ENCODE results near the gene TFB2M.
A peak's percentile ranks its signal among the peaks of the same experiment; 100 is the strongest.

Gene TFB2M

DNA sequence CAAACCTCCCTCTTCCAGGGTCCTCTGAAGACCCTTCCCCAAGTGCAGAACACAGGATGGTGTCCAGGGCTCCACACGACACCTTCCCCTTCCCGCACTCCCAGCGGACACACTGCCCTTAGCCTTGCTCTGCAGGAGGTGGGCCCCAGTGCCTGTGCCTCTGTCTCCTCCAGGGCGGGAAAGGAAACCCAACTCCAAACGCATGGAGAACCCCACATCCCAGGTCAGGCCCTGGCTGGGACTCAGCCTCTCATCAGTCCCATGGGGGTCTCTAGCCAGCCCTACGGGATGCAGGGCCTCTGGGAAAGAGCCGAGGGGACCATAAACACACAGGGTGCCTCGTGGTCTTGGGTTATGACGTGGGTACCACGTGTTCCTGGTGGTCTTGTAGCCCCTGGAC, 53.4 kb downstream of the TFB2M start:
- no peak for DNase-seq

DNA sequence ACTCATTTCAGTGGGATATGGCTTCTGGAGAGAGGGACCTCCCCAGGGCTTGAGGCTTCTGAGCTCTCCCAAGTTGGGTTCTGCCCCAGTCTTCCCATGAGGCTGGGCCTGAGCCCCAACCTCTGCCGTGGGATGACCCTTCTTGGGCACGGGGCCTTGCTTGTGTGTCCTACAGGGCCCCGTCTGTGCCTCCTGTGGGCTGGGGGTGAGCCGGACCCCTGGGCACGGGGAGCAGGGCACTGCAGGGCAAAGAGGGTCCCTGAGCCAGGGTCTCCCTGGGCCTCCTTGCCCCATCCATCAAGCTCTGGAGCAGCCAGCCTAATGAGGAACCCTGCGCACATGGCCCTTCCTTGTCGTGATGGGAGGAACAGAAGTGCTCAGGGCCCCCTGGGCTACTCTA, 53.8 kb downstream of the TFB2M start:
- DNase-seq: no peak

GRCh38 chr1:246511203-246511602, 54.9 kb downstream of the TFB2M start:
- no peak for DNase-seq

DNA sequence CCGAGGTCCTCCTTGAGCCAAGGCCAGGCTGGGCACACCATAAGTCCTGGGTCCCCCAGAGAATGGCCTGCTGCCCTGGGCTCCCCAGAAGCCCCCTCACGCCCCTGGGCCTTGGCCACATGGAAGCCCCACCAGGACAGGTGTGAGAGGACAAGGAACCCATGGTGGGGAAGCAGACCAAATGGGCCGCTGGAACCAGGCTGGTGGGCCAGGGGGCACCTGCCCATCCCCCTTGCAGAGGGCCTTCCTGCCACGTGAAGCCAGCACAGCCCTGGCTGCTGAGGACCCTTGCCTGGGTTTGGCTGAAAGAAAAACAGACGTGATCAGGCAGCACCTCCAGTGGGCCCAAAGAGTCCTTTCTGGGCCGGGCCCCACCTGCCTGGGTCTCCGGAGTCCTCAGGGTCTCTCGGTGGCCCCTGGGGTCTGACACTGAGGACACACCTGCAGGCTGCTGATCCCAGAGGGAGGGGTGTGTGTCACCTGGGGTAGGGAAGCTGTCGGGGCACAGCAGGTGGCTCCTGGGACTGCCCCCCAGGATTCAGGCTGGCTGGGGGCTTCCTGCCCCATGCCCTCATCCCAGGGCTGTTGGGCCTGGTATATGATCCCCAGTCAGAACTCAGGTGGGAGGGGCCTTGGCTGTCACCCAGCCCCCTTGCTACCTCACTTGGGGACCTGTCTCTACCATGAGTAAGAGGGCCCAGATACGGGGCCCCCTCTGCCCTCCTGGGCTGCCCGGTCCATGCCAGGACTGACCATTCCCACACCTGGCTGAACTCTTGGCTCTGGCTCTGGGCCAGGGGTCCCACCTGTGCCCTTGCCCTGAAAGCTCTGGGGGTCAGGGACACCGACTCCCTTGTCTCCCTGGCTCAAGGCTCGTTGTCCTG, 55.7 kb downstream of the TFB2M start:
- DNase-seq: no peak

DNA sequence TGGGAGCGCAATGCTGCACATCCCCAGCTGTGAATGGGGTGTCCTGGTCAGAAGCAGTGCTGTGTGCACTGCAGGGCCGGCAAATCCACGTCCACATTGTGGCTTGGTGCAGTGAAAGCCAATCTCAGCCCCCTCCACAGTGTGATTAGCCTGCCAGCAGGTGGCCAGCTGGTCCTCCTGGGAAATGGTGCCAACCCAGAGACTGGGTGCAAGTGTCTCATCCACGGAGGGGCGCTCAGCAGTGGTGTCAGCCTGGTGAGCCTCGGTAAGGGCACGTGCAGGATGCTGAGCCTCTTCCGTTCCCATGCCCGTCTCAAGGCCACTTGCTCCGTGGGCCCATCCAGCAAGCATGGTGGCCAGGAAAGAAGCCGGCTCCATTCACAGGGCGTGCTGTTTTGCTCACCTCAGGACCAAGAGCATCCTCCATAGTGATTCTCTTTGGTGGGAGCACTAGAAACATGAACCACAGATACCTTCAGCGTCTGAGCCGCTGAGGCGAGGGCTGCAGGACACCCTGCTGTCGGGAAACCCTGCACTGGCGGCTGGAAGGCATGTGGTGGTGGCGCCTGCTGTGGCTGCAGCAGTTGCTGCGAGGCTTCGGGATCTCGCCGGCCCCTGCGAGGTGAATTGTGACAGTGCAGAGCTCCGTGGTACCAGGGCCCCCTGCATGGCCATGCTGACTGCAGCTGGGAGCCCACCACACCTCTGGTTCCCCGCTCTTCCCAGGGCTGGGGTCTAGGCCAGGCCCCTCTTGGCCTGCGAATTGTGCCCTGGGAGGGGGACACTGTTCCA, 57.0 kb downstream of the TFB2M start:
- DNase-seq: no peak

GRCh38 chr1:246506674-246507481, 59.2 kb downstream of the TFB2M start, which contains the start of gene SMYD3:
Gene SMYD3 (minus strand): TSS chr1:246507279.
- DNase-seq: peak; percentile 68

GRCh38 chr1:246506367-246506673, 59.7 kb downstream of the TFB2M start:
- no peak for DNase-seq

DNA sequence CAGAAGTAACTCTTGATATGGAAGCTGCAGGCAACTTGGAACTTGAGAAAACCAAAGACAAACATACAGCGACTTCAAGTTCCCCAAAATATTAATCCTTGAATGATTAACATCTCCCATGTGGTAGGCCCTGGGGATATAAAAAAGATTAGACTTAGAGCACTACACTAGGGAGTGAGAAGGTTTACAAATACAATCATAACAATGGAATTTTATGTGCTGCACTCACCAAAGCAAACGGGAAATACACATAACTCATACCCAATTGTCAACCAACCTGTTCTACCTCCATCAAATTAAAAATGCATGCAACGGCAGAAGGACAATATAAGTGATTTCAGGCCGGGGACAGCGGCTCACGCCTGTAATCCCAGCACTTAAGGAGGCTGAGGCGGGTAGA, 62.7 kb downstream of the TFB2M start:
- peak; percentile 20 for DNase-seq

GRCh38 chr1:246497331-246497915, 68.6 kb downstream of the TFB2M start:
- DNase-seq: peak; percentile 74

- DNase-seq: peak; percentile 75
Measured at GRCh38 chr1:246492611-246493245, 73.3 kb downstream of the TFB2M start.

DNA sequence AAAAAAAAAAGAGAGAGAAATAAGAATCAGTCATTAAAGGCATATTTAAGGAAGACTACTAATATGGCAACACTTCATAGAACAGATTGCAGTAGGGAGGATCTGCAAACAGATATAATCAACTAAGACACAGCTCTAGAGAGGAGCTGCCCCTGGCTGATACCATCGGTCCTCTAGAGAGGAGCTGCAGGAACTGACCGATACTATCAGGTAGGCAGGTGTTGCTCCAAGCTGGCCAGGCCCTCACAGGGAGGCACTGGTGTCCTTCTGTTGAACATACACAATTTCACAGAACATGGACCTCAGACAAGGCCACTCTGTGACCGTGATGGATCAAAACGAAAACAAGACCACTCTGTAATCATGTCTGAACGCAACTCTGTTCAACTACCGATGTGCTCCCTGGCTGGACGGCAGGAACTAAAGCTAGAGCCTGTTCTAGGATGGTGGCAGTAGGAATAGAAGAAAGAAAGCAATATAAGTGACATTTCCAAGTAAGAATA, 74.5 kb downstream of the TFB2M start:
- no peak for DNase-seq
